A549 (cell line): ENCODE measurements around the gene ADARB2.

Experiments used
- BHLHE40 ChIP-seq: IDR thresholded peaks from 2 replicates; pipeline ENCODE4 v1.6.1; 2012; ENCODE audit warnings: low read depth, low read length, inconsistent platforms
- CTCF ChIP-seq: fragments of >200 bp; sonication (Bioruptor Twin); formaldehyde crosslinking; IDR thresholded peaks from 3 replicates; pipeline ENCODE4 v1.5.1; 2016
- ESRRA ChIP-seq: fragments of 150-350 bp; IDR thresholded peaks from 2 replicates; pipeline ENCODE4 v1.6.1; 2014; ENCODE audit warnings: mild to moderate bottlenecking, low read length, borderline replicate concordance
- MAFK ChIP-seq: fragments of 450-650 bp; IDR thresholded peaks from 2 replicates; pipeline ENCODE4 v1.6.1; 2014; ENCODE audit not compliant: partially characterized antibody
- REST ChIP-seq: fragments of 200-600 bp; sonication (generic); IDR thresholded peaks from 2 replicates; pipeline ENCODE4 v1.6.1; 2016; ENCODE audit warnings: antibody characterized with exemption, mild to moderate bottlenecking, moderate library complexity
- RFX5 ChIP-seq: fragments of 450-650 bp; IDR thresholded peaks from 2 replicates; pipeline ENCODE4 v1.7.1; 2014; ENCODE audit warnings: antibody characterized with exemption, mild to moderate bottlenecking, moderate library complexity

- no peak for TF ChIP-seq BHLHE40
- no peak for TF ChIP-seq CTCF
- TF ChIP-seq MAFK = no peak
- no peak for TF ChIP-seq REST
- no peak for TF ChIP-seq ESRRA
- no peak for TF ChIP-seq RFX5
These were observed 444.7 kb downstream of the ADARB2 start for GRCh38 chr10:1292611-1293031.
